H9 (cell line): ENCODE data around the gene TNFRSF19. TPM values are rescaled to one million over a fixed set of nuclear protein-coding genes. Genes with fewer than 3 reads are reported as not detected.

Experiments used
- DNase-seq: peaks from one replicate; pipeline ENCODE4 v3.0.0-alpha.2; 2017
- H2AFZ ChIP-seq: one replicate; pipeline ENCODE4 v1.6.1; 2013; ENCODE audit warnings: mild to moderate bottlenecking, low read length, control low read depth, moderate library complexity
- H2AK5ac ChIP-seq: 2 replicates; pipeline ENCODE4 v1.6.1; 2013; ENCODE audit warnings: low read length, control low read depth, mixed read lengths; ENCODE audit not compliant: insufficient read length
- H2BK120ac ChIP-seq: one replicate; pipeline ENCODE4 v1.6.1; 2013; ENCODE audit warnings: low read depth, mild to moderate bottlenecking, low read length, control low read depth, inconsistent platforms; ENCODE audit not compliant: poor library complexity, severe bottlenecking
- H2BK12ac ChIP-seq: 2 replicates; pipeline ENCODE4 v1.6.1; 2013; ENCODE audit warnings: low read length, control low read depth, mixed read lengths, low read depth; ENCODE audit not compliant: insufficient read length
- H2BK15ac ChIP-seq: 2 replicates; pipeline ENCODE4 v1.6.1; 2013; ENCODE audit warnings: low read depth, low read length, control low read depth
- H2BK20ac ChIP-seq: one replicate; pipeline ENCODE4 v1.6.1; 2013; ENCODE audit warnings: low read depth, mild to moderate bottlenecking, low read length, control low read depth, inconsistent platforms; ENCODE audit not compliant: poor library complexity, severe bottlenecking
- H2BK5ac ChIP-seq: 2 replicates; pipeline ENCODE4 v1.6.1; 2013; ENCODE audit warnings: low read length, control low read depth, mixed read lengths; ENCODE audit not compliant: insufficient read length
- H3K14ac ChIP-seq: 2 replicates; pipeline ENCODE4 v1.6.1; 2013; ENCODE audit warnings: low read length, control low read depth; ENCODE audit not compliant: insufficient read depth
- H3K18ac ChIP-seq: 2 replicates; pipeline ENCODE4 v1.6.1; 2013; ENCODE audit warnings: low read depth, mild to moderate bottlenecking, mixed read lengths, low read length, control low read depth; ENCODE audit not compliant: insufficient read length
- H3K23ac ChIP-seq: 2 replicates; pipeline ENCODE4 v1.6.1; 2013; ENCODE audit warnings: low read length, control low read depth, mixed read lengths, low read depth; ENCODE audit not compliant: insufficient read length
- H3K23me2 ChIP-seq: 2 replicates; pipeline ENCODE4 v1.6.1; 2013; ENCODE audit warnings: low read depth, mild to moderate bottlenecking, mixed read lengths, low read length, control low read depth; ENCODE audit not compliant: insufficient read length, poor library complexity, severe bottlenecking
- H3K27ac ChIP-seq: 2 replicates; pipeline ENCODE4 v1.5.1; 2013; ENCODE audit warnings: low read length, control low read depth, mixed read lengths, low read depth; ENCODE audit not compliant: insufficient read length
- H3K27me3 ChIP-seq: 2 replicates; pipeline ENCODE4 v1.6.1; 2013; ENCODE audit warnings: low read length, control low read depth, inconsistent platforms; ENCODE audit not compliant: insufficient read depth
- H3K4ac ChIP-seq: 2 replicates; pipeline ENCODE4 v1.6.1; 2013; ENCODE audit warnings: low read depth, mild to moderate bottlenecking, control low read depth, inconsistent platforms, low read length, moderate library complexity
- H3K4me1 ChIP-seq: 2 replicates; pipeline ENCODE4 v1.6.1; 2013; ENCODE audit warnings: low read length, control low read depth, inconsistent platforms; ENCODE audit not compliant: insufficient read depth
- H3K4me2 ChIP-seq: 2 replicates; pipeline ENCODE4 v1.6.1; 2013; ENCODE audit warnings: low read length, control low read depth, mixed read lengths; ENCODE audit not compliant: insufficient read length, insufficient read depth
- H3K56ac ChIP-seq: 2 replicates; pipeline ENCODE4 v1.6.1; 2013; ENCODE audit warnings: low read depth, mild to moderate bottlenecking, mixed read lengths, low read length, control low read depth; ENCODE audit not compliant: insufficient read length
- H3K79me1 ChIP-seq: 2 replicates; pipeline ENCODE4 v1.6.1; 2013; ENCODE audit warnings: low read depth, mild to moderate bottlenecking, moderate library complexity, low read length, control low read depth, inconsistent platforms; ENCODE audit not compliant: insufficient read depth, poor library complexity, severe bottlenecking
- H3K79me2 ChIP-seq: 2 replicates; pipeline ENCODE4 v1.6.1; 2013; ENCODE audit warnings: low read length, control low read depth, inconsistent platforms; ENCODE audit not compliant: insufficient read depth
- H3K9ac ChIP-seq: 2 replicates; pipeline ENCODE4 v1.6.1; 2013; ENCODE audit warnings: low read length, control low read depth, mixed read lengths; ENCODE audit not compliant: insufficient read length; ENCODE audit errors: extremely low read depth
- H3K9me3 ChIP-seq: one replicate; pipeline ENCODE4 v1.6.1; 2013; ENCODE audit warnings: low read depth, low read length, inconsistent platforms; ENCODE audit not compliant: control insufficient read depth
- H3T11ph ChIP-seq: one replicate; pipeline ENCODE4 v1.6.1; 2013; ENCODE audit warnings: mild to moderate bottlenecking, low read length, control low read depth, inconsistent platforms
- H4K20me1 ChIP-seq: one replicate; pipeline ENCODE4 v1.6.1; 2013; ENCODE audit not compliant: control insufficient read depth, insufficient read length, insufficient read depth
- H4K5ac ChIP-seq: 2 replicates; pipeline ENCODE4 v1.6.1; 2013; ENCODE audit warnings: low read depth, mild to moderate bottlenecking, mixed read lengths, low read length, control low read depth; ENCODE audit not compliant: insufficient read length
- H4K8ac ChIP-seq: replicated peaks from 2 replicates; pipeline ENCODE4 v1.6.1; 2013; ENCODE audit warnings: low read length, control low read depth, mixed read lengths, low read depth; ENCODE audit not compliant: insufficient read length
- H4K91ac ChIP-seq: 2 replicates; pipeline ENCODE4 v1.6.1; 2013; ENCODE audit warnings: low read depth, mild to moderate bottlenecking, moderate library complexity, mixed read lengths, low read length, control low read depth; ENCODE audit not compliant: insufficient read length
- H3K27ac Mint-ChIP-seq, 3 experiments: 2 replicates in 2 of 3; 3 replicates in 1 of 3; pipeline ENCODE4 v1.8.0; 2020 to 2021; ENCODE audit warnings: mixed read lengths in 3 of 3, mild to moderate bottlenecking in 1 of 3, moderate library complexity in 1 of 3
- H3K27me3 Mint-ChIP-seq: 2 replicates; pipeline ENCODE4 v1.8.0; 2021; ENCODE audit warnings: low read depth, mild to moderate bottlenecking, moderate library complexity, mixed read lengths
- H3K36me3 Mint-ChIP-seq, 3 experiments: 2 replicates in 2 of 3; 3 replicates in 1 of 3; pipeline ENCODE4 v1.8.0; 2020 to 2021; ENCODE audit warnings: low read depth in 3 of 3, mixed read lengths in 3 of 3; ENCODE audit not compliant: insufficient read depth in 1 of 3
- H3K4me1 Mint-ChIP-seq, 2 experiments: 2 replicates each; pipeline ENCODE4 v1.8.0; 2020; ENCODE audit warnings: mixed read lengths in 2 of 2
- H3K4me3 Mint-ChIP-seq, 2 experiments: 2 replicates in 1 of 2; 3 replicates in 1 of 2; pipeline ENCODE4 v1.8.0; 2020 to 2021; ENCODE audit warnings: mild to moderate bottlenecking in 2 of 2, mixed read lengths in 2 of 2, moderate library complexity in 1 of 2
- H3K9me3 Mint-ChIP-seq, 2 experiments: 2 replicates in 1 of 2; 3 replicates in 1 of 2; pipeline ENCODE4 v1.8.0; 2020; ENCODE audit warnings: mild to moderate bottlenecking in 2 of 2, mixed read lengths in 2 of 2, moderate library complexity in 1 of 2
- CTCF ChIP-seq: fragments of 200-600 bp; sonication (generic); conservative IDR thresholded peaks from 3 replicates; pipeline ENCODE4 v1.8.0; 2021; ENCODE audit warnings: antibody characterized with exemption, mild to moderate bottlenecking
- WGBS: extraction: QIAGEN DNeasy Blood & Tissue Kit; methylation state at CpG from one replicate; pipeline ENCODE4 v1.1.7; 2013; ENCODE audit warnings: missing lambda C conversion rate, low lambda C conversion rate, mixed read lengths; ENCODE audit not compliant: insufficient read length; ENCODE audit errors: extremely low coverage; 5-methylcytosine and 5-hydroxymethylcytosine counted together
- total RNA-seq: library from RNA; stranded (reverse); gene quantifications from 2 replicates; pipeline ENCODE4 v1.2.1, GENCODE V29; 2021

TNFRSF19 gene
- total RNA-seq, 1 experiment from 2014 or later, result 2.7 TPM

- Histone ChIP-seq H4K5ac (no peak overlapping the region), H3K79me1 (no peaks in the 10 kb centered on the region), H4K20me1 (no peaks in the 10 kb centered on the region), H3K4ac (no peak overlapping the region), H4K8ac (no peak overlapping the region), H3K79me2 (no peaks in the 10 kb centered on the region), H4K91ac (no peak overlapping the region), H2BK120ac (no peak overlapping the region), H2AK5ac (no peak overlapping the region), H3K23me2 (no peaks in the 10 kb centered on the region), H3K4me2 (no peak overlapping the region), H3K27ac (no peak overlapping the region), H3K23ac (no peak overlapping the region), H3K9me3 (no peaks in the 10 kb centered on the region), H3T11ph (no peak overlapping the region), H3K18ac (no peak overlapping the region), H2AFZ (no peak overlapping the region), H2BK5ac (no peak overlapping the region), H3K4me1 (no peaks in the 10 kb centered on the region), H3K9ac (no peak overlapping the region), H3K27me3 (no peaks in the 10 kb centered on the region), H2BK12ac (no peak overlapping the region), H3K14ac (no peak overlapping the region), H2BK15ac (no peak overlapping the region), H3K56ac (no peak overlapping the region), H2BK20ac (no peak overlapping the region)
- DNase-seq, result no peak
- peaks cover 0 to 1% of the 10 kb centered on the region in 2 experiments; a peak in 2 of 5 replicates for H3K9me3 Mint-ChIP-seq
- no peak for TF ChIP-seq CTCF
- H3K4me3 Mint-ChIP-seq, result no peak overlapping the region
- H3K36me3 Mint-ChIP-seq, result peaks cover under 1 to 5% (median 2%) of the 10 kb centered on the region in 3 experiments; a peak in 3 of 7 replicates
- no CpG with 5 or more reads among the region's 7 CpGs for WGBS
- peaks cover 12 to 15% of the 10 kb centered on the region in 2 experiments; a peak in 3 of 4 replicates for H3K4me1 Mint-ChIP-seq
- no peaks in the 10 kb centered on the region for H3K27me3 Mint-ChIP-seq
- H3K27ac Mint-ChIP-seq, result no peak overlapping the region
Measured at GRCh38 chr13:23588666-23589065, 18.5 kb downstream of the TNFRSF19 start.
